ENCODE measurements around the gene EPHA5. TPM values are rescaled to one million over a fixed set of nuclear protein-coding genes. Genes with fewer than 3 reads are reported as not detected.
A peak's percentile ranks its signal among the peaks of the same experiment; 100 is the strongest.

The EPHA5 gene
- not detected in 2 replicates for total RNA-seq (2021)
- long read RNA-seq = 0 reads

DNA sequence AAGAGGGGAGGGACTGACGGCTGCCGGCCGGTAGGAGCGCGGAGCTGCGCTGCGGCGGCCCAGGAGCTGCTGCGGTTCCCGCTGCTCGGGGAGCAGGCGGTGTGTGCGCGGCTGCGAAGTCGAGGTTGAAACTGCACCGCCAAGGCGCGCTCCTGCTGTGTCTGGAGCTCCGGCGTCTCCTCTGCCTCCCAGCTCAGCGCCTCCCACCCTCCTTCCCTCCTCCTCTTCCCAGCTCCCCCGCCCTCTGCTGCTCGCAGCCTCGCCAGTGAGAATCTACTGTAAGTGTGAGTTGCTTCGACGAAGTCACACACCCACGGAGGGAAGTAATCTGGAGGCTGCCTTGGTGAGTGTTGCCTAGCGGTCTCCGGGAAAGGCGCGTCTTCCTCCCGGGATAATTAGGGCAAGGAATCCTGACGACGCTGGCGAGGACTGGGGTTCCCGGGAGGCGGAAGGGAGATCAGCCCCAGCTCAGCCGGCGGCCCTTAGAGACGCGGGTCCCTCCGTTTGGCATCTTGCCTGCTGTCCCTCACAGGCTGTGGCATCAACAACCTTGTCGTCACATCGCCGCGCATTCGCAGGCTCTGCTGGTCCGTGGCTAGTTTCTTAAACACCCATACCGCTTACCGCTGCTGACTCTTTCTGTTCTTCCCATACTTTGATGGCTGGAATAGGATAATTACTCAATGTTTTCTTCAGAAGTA, at the start of gene EPHA5:
EPHA5 (minus strand) TSS at position 159 of the 701 bp plus-strand sequence. CDS start 747 bp downstream, outside the sequence.
- H3K23ac ChIP-seq (ENCODE audit: insufficient read length, low read depth, low read length) = no peak within 1 kb of the TSS
- no peaks in the 10 kb centered on the region for H4K20me1 ChIP-seq (ENCODE audit: control insufficient read depth, insufficient read depth, insufficient read length)
- H3K14ac ChIP-seq (ENCODE audit: insufficient read depth, low read length) = no peak within 1 kb of the TSS
- H3K4me2 ChIP-seq (ENCODE audit: insufficient read depth, insufficient read length, low read length) = peak within 1 kb of the TSS; percentile 90
- H3K4me1 ChIP-seq (ENCODE audit: insufficient read depth, low read length) = peaks cover 5% of the 10 kb centered on the region; the same call in 1 of the 2 replicates
- H3K56ac ChIP-seq (ENCODE audit: insufficient read length, low read depth, low read length) = no peak within 1 kb of the TSS
- H2BK20ac ChIP-seq (ENCODE audit: low read depth, low read length, poor library complexity, severe bottlenecking) = no peak within 1 kb of the TSS
- H3K9me3 Mint-ChIP-seq = no peaks in the 10 kb centered on the region; a peak in 2 of 5 replicates
- no peak within 1 kb of the TSS for H4K5ac ChIP-seq (ENCODE audit: insufficient read length, low read depth, low read length)
- H3K27me3 ChIP-seq (ENCODE audit: insufficient read depth, low read length) = peaks cover 26% of the 10 kb centered on the region
- no peak within 1 kb of the TSS for H2BK15ac ChIP-seq (ENCODE audit: low read depth, low read length)
- H3K9me3 ChIP-seq (ENCODE audit: control insufficient read depth, low read depth, low read length) = no peaks in the 10 kb centered on the region
- no peak within 1 kb of the TSS for H2BK5ac ChIP-seq (ENCODE audit: insufficient read length, low read length)
- no CpG with 5 or more reads among the region's 51 CpGs for WGBS (ENCODE audit: extremely low coverage, insufficient read length, low lambda C conversion rate)
- no peaks in the 10 kb centered on the region for H3K79me2 ChIP-seq (ENCODE audit: insufficient read depth, low read length)
- no peak within 1 kb of the TSS for H2BK12ac ChIP-seq (ENCODE audit: insufficient read length, low read depth, low read length)
- H3K27ac ChIP-seq (ENCODE audit: insufficient read length, low read depth, low read length) = no peak within 1 kb of the TSS
- H3K4ac ChIP-seq (ENCODE audit: low read depth, low read length) = no peak within 1 kb of the TSS
- TF ChIP-seq, protein P1, sequence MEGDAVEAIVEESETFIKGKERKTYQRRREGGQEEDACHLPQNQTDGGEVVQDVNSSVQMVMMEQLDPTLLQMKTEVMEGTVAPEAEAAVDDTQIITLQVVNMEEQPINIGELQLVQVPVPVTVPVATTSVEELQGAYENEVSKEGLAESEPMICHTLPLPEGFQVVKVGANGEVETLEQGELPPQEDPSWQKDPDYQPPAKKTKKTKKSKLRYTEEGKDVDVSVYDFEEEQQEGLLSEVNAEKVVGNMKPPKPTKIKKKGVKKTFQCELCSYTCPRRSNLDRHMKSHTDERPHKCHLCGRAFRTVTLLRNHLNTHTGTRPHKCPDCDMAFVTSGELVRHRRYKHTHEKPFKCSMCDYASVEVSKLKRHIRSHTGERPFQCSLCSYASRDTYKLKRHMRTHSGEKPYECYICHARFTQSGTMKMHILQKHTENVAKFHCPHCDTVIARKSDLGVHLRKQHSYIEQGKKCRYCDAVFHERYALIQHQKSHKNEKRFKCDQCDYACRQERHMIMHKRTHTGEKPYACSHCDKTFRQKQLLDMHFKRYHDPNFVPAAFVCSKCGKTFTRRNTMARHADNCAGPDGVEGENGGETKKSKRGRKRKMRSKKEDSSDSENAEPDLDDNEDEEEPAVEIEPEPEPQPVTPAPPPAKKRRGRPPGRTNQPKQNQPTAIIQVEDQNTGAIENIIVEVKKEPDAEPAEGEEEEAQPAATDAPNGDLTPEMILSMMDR (conservative IDR thresholded peaks at IDR 0.05) = 0 out of 3 replicates have a peak, but pooled peaks have one; percentile 3
- H2AK5ac ChIP-seq (ENCODE audit: insufficient read length, low read length) = no peak within 1 kb of the TSS
- no peak within 1 kb of the TSS for H3T11ph ChIP-seq (ENCODE audit: low read length)
- peaks cover 79% of the 10 kb centered on the region for H3K27me3 Mint-ChIP-seq (ENCODE audit: low read depth)
- no peak within 1 kb of the TSS for H4K8ac ChIP-seq (replicated peaks; ENCODE audit: insufficient read length, low read depth, low read length)
- H3K18ac ChIP-seq (ENCODE audit: insufficient read length, low read depth, low read length) = no peak within 1 kb of the TSS
- peaks cover 18% of the 10 kb centered on the region for H3K23me2 ChIP-seq (ENCODE audit: insufficient read length, low read depth, low read length, poor library complexity, severe bottlenecking)
- no peaks in the 10 kb centered on the region for H3K79me1 ChIP-seq (ENCODE audit: insufficient read depth, low read depth, low read length, poor library complexity, severe bottlenecking)
- DNase-seq = peak; percentile 92
- H2BK120ac ChIP-seq (ENCODE audit: low read depth, low read length, poor library complexity, severe bottlenecking) = no peak within 1 kb of the TSS
- H2AFZ ChIP-seq (ENCODE audit: low read length) = no peak within 1 kb of the TSS
- no peak within 1 kb of the TSS for H3K9ac ChIP-seq (ENCODE audit: extremely low read depth, insufficient read length, low read length)
- H4K91ac ChIP-seq (ENCODE audit: insufficient read length, low read depth, low read length) = no peak within 1 kb of the TSS
- peaks cover 41 to 45% of the 10 kb centered on the region in 2 experiments for H3K4me1 Mint-ChIP-seq
- H3K36me3 Mint-ChIP-seq (ENCODE audit: insufficient read depth in 1 of 3, low read depth in 3 of 3) = no peaks in the 10 kb centered on the region
- H3K4me3 Mint-ChIP-seq = peak within 1 kb of the TSS; percentile 68 to 82
- no peak within 1 kb of the TSS for H3K27ac Mint-ChIP-seq
